WI38 (cell line): Measurements from ENCODE around the gene TYRO3.

Experiments
- H3K4me3 ChIP-seq: 2 replicates; pipeline ENCODE4 v1.5.1; 2011; ENCODE audit warnings: low read depth, mild to moderate bottlenecking, control low read depth, low read length
- CTCF ChIP-seq: IDR thresholded peaks from 2 replicates; pipeline ENCODE4 v1.5.1; 2012; ENCODE audit warnings: low read depth, mild to moderate bottlenecking, control low read depth, low read length

Gene TYRO3

GRCh38 chr15:41561777-41562145, 2.7 kb downstream of the TYRO3 start:
- H3K4me3 ChIP-seq, result no peak overlapping the region
- TF ChIP-seq CTCF, result 0 out of 2 replicates have a peak, but pooled peaks have one; percentile 17

GRCh38 chr15:41562244-41562643, 3.2 kb downstream of the TYRO3 start:
- no peak overlapping the region for H3K4me3 ChIP-seq
- TF ChIP-seq CTCF, result no peak

DNA sequence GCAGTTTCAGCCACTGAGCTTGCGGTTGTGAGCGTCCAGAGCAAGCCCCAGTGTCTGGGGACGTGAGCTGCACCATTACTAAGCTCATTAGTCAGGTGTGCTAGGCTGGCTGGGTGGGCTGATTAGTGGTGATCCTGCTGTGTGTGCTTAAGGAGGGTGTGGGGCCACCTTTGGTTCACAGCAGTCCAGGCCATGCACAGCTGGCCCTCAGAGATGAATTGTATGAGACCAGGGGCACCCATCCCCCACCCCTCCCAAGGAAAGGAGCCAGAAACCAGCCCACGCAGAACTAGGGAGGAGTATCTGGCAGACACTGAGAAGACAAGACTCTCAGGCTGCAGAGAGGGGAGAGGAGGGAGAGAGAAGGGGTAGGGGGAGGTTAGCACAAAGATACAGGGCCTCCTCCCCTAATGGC, 3.8 kb downstream of the TYRO3 start:
- H3K4me3 ChIP-seq, result no peak overlapping the region
- TF ChIP-seq CTCF, result no peak

GRCh38 chr15:41564286-41564959, 5.4 kb downstream of the TYRO3 start:
- TF ChIP-seq CTCF, result no peak
- no peak overlapping the region for H3K4me3 ChIP-seq

- H3K4me3 ChIP-seq, result no peak overlapping the region
- TF ChIP-seq CTCF, result no peak
Observed at GRCh38 chr15:41564960-41565502, 6.0 kb downstream of the TYRO3 start.

DNA sequence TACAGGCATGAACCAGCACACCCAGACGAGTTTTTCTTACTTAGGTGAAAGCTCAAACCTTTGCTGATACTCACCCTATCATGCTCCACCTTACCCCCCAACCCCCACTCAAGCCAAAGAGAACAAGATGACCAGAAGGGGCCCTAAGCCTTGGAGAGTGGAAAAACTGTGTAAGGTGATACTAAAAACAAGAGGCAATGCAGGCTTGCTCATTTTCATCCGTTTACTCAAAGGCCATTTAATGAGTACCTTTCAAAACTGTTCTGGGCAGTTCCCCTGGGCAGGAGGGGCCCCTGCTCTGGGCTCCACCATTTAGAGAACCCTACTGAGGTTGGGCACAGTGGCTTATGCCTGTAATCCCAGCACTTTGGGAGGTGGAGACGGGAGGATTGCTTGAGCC, 6.7 kb downstream of the TYRO3 start:
- no peak overlapping the region for H3K4me3 ChIP-seq
- no peak for TF ChIP-seq CTCF

DNA sequence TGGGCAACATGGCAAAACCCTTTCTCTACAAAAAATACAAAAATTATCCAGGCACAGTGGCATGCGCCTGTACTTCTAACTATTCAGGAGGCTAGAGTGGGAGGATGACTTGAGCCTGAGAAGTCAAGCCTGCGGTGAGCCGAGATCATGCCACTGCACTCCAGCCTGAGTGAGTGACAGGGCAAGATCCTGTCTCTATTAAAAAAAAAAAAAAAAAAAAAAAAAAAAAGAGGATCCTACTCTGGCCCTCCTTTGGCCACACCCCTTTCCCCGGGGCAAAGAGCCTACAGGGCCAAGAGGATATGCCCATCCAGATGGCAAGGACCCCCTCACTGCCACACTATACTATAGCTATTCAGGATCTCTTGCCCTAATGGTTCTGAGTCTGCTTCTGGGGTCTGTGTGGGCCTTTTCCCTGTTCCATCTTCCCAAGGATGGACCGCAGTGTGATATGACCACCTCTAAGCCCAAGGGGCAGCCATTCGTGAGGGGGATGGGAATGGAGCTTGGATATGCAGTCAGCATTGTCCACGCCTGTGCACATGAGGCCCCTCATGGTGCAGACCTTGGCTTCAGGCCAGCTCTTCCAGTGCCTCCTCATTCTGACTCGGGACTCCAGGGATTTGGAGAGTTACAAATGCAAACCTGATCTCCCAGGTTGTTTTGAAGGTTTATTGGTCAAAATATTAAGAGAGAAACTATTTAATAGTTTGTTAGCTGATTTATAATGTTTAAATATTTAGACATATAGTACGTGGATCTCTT, 7.3 kb downstream of the TYRO3 start:
- TF ChIP-seq CTCF, result no peak
- H3K4me3 ChIP-seq, result no peak overlapping the region
